A549 (cell line): Measurements from ENCODE around the gene ZFX.

ENCODE experiments used
- CTCF ChIP-seq: fragments of >200 bp; sonication (Bioruptor Twin); formaldehyde crosslinking; IDR thresholded peaks from 3 replicates; pipeline ENCODE4 v1.5.1; 2016
- NR3C1 ChIP-seq: fragments of >200 bp; sonication (Bioruptor Twin); formaldehyde crosslinking; IDR thresholded peaks from 3 replicates; pipeline ENCODE4 v1.6.1; 2017
- POLR2A ChIP-seq: IDR thresholded peaks from 2 replicates; pipeline ENCODE4 v1.6.1; 2012; ENCODE audit warnings: mild to moderate bottlenecking, low read length
- SREBF2 ChIP-seq: fragments of 450-650 bp; IDR thresholded peaks from 2 replicates; pipeline ENCODE4 v1.6.1; 2014; ENCODE audit warnings: mild to moderate bottlenecking, moderate library complexity
- TP53 ChIP-seq: fragments of 250-450 bp; sonication (Bioruptor Pico); IDR thresholded peaks from 2 replicates; pipeline ENCODE4 v1.5.0; 2021; ENCODE audit warnings: mild to moderate bottlenecking, moderate library complexity

GRCh38 chrX:24210190-24210589 is 60.7 kb downstream of the ZFX start:
- no peak for TF ChIP-seq NR3C1
- no peak for TF ChIP-seq SREBF2
- no peak for TF ChIP-seq POLR2A
- TF ChIP-seq CTCF, result no peak
- TF ChIP-seq TP53 (CRISPR knock-in tag), result no peak
